HFF-Myc (cell line): Measurements from ENCODE around the gene BLCAP.
"Not testable (repeated sequence)": the region's sequence is repeated elsewhere in the genome, so short reads cannot be mapped to it uniquely, and the experiment has no call there.

Experiments used
- DNase-seq: peaks from one replicate; pipeline ENCODE4 v3.0.0-alpha.2; 2011; ENCODE audit warnings: low read depth; ENCODE audit errors: extremely low read depth
- H3K4me3 ChIP-seq: replicated peaks from 2 replicates; pipeline ENCODE4 v1.5.1; 2011; ENCODE audit warnings: low read depth, mild to moderate bottlenecking, control low read depth, low read length
- CTCF ChIP-seq: IDR thresholded peaks from 2 replicates; pipeline ENCODE4 v1.5.1; 2012; ENCODE audit warnings: mild to moderate bottlenecking, low read depth, low read length, control low read depth; ENCODE audit errors: missing control alignments

Gene BLCAP

DNA sequence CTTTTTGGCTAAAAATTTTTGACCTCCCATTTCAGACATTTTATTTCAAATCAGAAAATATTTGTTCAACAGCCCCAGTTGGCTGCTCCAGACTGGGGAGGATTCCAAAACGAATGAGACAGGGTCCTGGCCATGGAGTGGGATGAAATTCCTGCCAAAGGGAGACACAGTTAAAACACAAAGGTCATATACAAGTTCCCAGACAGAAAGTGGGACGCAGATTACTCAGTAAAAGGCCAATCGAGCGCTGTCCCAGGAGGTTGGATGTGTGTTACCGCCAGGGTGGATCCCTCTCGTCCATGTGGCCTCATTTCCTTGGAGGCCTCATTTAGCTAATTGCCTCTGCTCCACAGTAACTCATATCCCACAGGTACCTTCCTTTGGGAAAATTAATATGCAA, 48.4 kb downstream of the BLCAP start:
- H3K4me3 ChIP-seq: no peak overlapping the region
- DNase-seq: no peak
- TF ChIP-seq CTCF: no peak

GRCh38 chr20:37477041-37477440, 50.6 kb downstream of the BLCAP start:
- H3K4me3 ChIP-seq: no peak overlapping the region
- no peak for TF ChIP-seq CTCF
- DNase-seq: no peak

DNA sequence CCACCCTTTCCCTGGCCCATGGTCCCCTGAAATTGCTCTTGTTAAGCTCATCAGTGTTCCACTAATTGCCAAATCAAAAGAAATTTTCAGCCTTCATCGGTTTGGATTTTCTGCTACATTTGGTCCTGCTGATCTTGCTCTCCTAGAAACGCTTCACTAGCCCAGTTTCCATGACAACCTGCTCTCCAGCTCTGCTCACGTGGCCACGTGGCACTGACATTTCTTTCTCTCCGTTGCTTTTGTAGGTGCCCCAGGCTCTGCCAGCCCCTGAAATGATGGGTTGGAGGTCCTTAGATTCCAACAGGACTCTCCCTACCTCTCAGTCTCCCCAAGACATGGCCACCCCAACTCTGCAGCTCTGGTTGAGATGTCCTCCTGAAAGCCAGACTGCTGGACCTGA, 52.4 kb downstream of the BLCAP start:
- no peak for DNase-seq
- H3K4me3 ChIP-seq: no peak overlapping the region
- no peak for TF ChIP-seq CTCF

- DNase-seq: no peak
- TF ChIP-seq CTCF: no peak
Measured at GRCh38 chr20:37474386-37474785, 53.3 kb downstream of the BLCAP start.

DNA sequence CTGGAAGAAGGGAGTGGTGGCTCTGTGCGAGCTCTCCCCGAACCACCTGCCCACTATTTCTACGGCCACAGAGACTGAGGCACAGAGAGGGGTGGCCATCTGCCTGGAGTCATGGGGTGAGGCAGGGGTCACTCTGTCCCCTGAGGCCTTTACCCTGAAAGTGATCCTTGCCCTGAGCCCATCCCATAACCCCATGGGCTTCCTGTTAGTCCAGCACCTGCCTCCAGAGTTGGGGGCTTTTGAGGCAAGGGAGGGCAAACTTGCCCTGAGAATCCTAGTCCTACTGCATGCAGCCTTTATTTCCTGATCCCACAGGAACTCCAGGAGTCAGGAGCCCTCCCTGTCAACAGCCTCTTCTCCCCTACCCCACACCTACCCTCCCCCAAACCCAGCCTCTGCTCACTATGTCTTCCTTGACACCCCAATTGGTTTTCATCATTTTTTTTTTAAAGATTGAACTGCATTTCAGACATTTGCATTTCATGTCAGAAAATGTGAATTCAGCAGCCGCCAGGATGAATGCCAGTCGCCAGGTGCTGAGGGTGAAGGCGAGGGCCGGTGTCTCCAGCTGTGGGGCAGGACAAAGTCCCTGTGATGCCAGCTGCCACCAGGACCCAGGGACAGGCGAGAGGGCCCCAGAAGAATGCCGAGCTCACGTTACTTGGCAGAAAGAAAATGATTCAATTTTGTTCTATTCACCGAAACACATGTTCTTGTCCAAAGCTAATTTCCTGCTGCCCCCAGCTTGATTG, 54.3 kb downstream of the BLCAP start:
- no peak for DNase-seq
- no peak overlapping the region for H3K4me3 ChIP-seq
- TF ChIP-seq CTCF: no peak

More at GRCh38 chr20:37474386-37474785, 53.3 kb downstream of the BLCAP start:
- no peak overlapping the region for H3K4me3 ChIP-seq

DNA sequence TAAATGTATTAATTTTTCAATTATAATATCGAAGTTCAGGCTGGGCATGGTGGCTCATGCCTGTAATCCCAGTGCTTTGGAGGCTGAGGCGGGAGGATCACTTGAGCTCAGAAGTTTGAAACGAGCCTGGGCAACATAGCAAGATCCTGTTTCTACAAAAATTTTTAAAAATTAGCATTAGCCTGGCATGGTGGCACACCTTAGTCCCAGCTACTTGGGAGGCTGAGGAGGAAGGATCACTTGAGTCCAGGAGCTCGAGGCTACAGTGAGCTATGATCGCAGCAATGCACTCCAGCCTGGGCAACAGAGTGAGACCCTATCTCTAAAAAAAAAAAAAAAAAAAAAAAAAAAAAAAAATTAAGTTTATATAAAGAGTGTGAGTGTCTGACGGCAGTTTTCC, 55.2 kb downstream of the BLCAP start:
- DNase-seq: not testable (repeated sequence)

GRCh38 chr20:37471741-37472235, 55.9 kb downstream of the BLCAP start:
- DNase-seq: no peak
- no peak for TF ChIP-seq CTCF
- no peak overlapping the region for H3K4me3 ChIP-seq

More for the DNA sequence above, 55.2 kb downstream of the BLCAP start:
- not testable (repeated sequence) for H3K4me3 ChIP-seq

DNA sequence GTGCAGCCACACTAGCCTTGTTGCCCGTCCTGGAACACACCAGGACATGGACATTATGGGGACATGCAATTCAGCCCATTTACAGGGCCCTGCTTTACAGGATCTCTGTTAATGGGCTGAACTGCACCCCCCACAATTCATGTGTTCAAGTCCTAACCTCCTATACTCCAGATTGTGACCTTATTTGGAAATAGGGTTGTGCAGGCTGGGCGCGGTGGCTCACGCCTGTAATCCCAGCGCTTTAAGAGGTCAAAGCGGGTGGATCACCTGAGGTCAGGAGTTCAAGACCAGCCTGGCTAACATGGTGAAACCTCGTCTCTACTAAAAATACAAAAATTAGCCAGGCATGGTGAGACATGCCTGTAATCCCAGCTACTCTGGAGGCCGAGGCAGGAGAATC, 57.5 kb downstream of the BLCAP start:
- not testable (repeated sequence) for DNase-seq, H3K4me3 ChIP-seq
